Fibroblast of skin of scalp (primary cell): Measurements from ENCODE around the gene RAB38.
A peak's percentile ranks its signal among the peaks of the same experiment; 100 is the strongest.

Experiments used
- DNase-seq: peaks from one replicate; pipeline ENCODE4 v3.0.0-alpha.2; 2013

RAB38 gene

GRCh38 chr11:88103337-88104206 is 71.7 kb downstream of the RAB38 start:
- peak; percentile 49 for DNase-seq

GRCh38 chr11:88102598-88102934 is 72.7 kb downstream of the RAB38 start:
- no peak for DNase-seq

- DNase-seq = peak; percentile 1
These were observed 73.2 kb downstream of the RAB38 start for GRCh38 chr11:88101881-88102597.

GRCh38 chr11:88100151-88100550 is 75.1 kb downstream of the RAB38 start:
- peak; percentile 15 for DNase-seq

- DNase-seq = no peak
These were observed 77.0 kb downstream of the RAB38 start for GRCh38 chr11:88098289-88098688.

- no peak for DNase-seq
These were observed 86.1 kb downstream of the RAB38 start for GRCh38 chr11:88089134-88089533.

GRCh38 chr11:88087337-88087736 is 87.9 kb downstream of the RAB38 start:
- no peak for DNase-seq

- no peak for DNase-seq
These were observed 88.9 kb downstream of the RAB38 start for GRCh38 chr11:88086297-88086696.

- DNase-seq = no peak
These were observed 104.8 kb downstream of the RAB38 start for GRCh38 chr11:88070437-88070836.

- no peak for DNase-seq
These were observed 106.2 kb downstream of the RAB38 start for GRCh38 chr11:88068848-88069554.

GRCh38 chr11:88066090-88066489 is 109.2 kb downstream of the RAB38 start:
- no peak for DNase-seq

GRCh38 chr11:88064097-88064705 is 111.0 kb downstream of the RAB38 start:
- DNase-seq = no peak
